Glomerular visceral epithelial cell (primary cell): ENCODE results near the gene FBXO41.

Experiments used
- DNase-seq: peaks from one replicate; pipeline ENCODE4 v3.0.0-alpha.2; 2016; ENCODE audit errors: extremely low spot score

FBXO41 gene

GRCh38 chr2:73290049-73290839, 6.0 kb upstream of the FBXO41 start:
- DNase-seq = peak; percentile 25

GRCh38 chr2:73289304-73289703, 5.0 kb upstream of the FBXO41 start:
- no peak for DNase-seq

- no peak for DNase-seq
These were observed 1.9 kb upstream of the FBXO41 start for GRCh38 chr2:73286134-73286655.

GRCh38 chr2:73285159-73285739, 971 bp upstream of the FBXO41 start:
- no peak for DNase-seq

- DNase-seq = no peak
These were observed 558 bp downstream of the FBXO41 start for GRCh38 chr2:73283545-73284295.

- no peak for DNase-seq
These were observed 1.2 kb downstream of the FBXO41 start for GRCh38 chr2:73282924-73283544.

- no peak for DNase-seq
These were observed 3.0 kb downstream of the FBXO41 start for GRCh38 chr2:73281244-73281643.

- DNase-seq = no peak
These were observed 4.4 kb downstream of the FBXO41 start for GRCh38 chr2:73279852-73280251.

GRCh38 chr2:73272270-73272669, 12.0 kb downstream of the FBXO41 start:
- DNase-seq = no peak

GRCh38 chr2:73269686-73270465, 14.4 kb downstream of the FBXO41 start:
- no peak for DNase-seq

- DNase-seq = peak; percentile 9
These were observed 15.2 kb downstream of the FBXO41 start for GRCh38 chr2:73268830-73269685.

- no peak for DNase-seq
These were observed 15.9 kb downstream of the FBXO41 start for GRCh38 chr2:73268366-73268829.

GRCh38 chr2:73267008-73267407, 17.3 kb downstream of the FBXO41 start:
- no peak for DNase-seq

- no peak for DNase-seq
These were observed 18.0 kb downstream of the FBXO41 start for GRCh38 chr2:73266061-73266901.

- no peak for DNase-seq
These were observed 18.8 kb downstream of the FBXO41 start for GRCh38 chr2:73265298-73266060.

GRCh38 chr2:73264783-73265182, 19.5 kb downstream of the FBXO41 start:
- DNase-seq = no peak

GRCh38 chr2:73264332-73264606, 20.0 kb downstream of the FBXO41 start:
- DNase-seq = no peak

- DNase-seq = no peak
These were observed 20.5 kb downstream of the FBXO41 start for GRCh38 chr2:73263540-73264331.
